ENCODE results near the gene PDLIM3. TPM values are rescaled to one million over a fixed set of nuclear protein-coding genes. Genes with fewer than 3 reads are reported as not detected.

Gene PDLIM3
- total RNA-seq, 1 donor from 2014 or later, result 308 TPM

DNA sequence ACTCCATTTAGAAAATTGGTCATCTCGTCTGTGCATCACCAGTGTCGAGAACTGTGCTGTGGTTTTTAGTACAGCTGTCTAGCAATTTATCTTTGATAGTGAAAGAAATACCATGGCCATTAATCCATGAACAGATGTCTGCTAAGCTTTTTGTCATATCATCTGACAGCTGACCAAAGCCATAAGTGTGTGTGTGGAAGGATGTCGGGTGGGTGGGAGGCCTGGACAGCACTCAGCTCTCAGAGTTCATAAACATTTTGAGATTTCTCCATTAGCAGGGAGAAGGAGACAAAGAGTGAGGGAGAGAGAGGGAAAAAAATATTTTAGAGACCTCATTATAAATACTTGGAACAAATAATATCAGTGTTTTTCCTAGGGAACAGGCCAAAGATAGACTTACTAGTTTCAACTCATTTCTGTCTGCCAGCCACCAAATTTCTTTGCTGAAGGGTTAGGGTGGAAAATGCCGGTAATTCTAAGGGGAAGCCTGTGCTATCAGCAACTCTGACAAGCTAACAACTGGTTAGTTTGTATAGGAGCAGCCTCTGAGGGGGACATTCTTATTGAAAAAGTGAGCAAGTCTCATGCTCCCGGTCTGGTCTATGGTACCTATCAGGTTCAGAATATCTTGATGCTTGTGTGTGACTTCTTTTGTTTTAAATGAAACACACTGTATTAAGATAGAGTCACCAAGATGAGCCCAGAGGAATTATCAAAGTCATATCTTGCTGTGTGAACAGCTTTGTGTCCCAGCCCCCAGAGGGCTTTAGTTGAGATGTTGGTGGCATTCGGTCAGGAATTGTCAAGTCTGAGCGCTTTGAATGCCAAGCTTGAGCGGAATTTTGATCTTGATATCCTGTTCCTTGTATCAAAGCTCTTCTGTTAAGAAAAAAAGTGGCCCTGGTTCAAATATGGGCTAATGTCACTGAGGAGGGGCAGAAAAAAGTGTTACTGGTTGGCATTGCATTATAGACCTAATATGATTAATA, 41.9 kb upstream of the PDLIM3 start:
- peaks cover 13% of the 10 kb centered on the region for H3K4me1 ChIP-seq
- H3K27ac ChIP-seq (replicated peaks), result peak overlapping the region; percentile 47
- TF ChIP-seq CTCF (IDR thresholded peaks at IDR 0.05; ENCODE audit: borderline replicate concordance), result no peak
- no peaks in the 10 kb centered on the region for H3K9me3 ChIP-seq (replicated peaks)
- no peaks in the 10 kb centered on the region for H3K27me3 ChIP-seq (ENCODE audit: low read depth)
- no peak overlapping the region for H3K4me3 ChIP-seq
- no peaks in the 10 kb centered on the region for H3K36me3 ChIP-seq
- no peak for DNase-seq
- intact Hi-C loops (cut with micrococcal nuclease), result no loop called here

GRCh38 chr4:185576314-185576961, 41.1 kb upstream of the PDLIM3 start:
- Histone ChIP-seq H3K4me1 (peaks cover 13% of the 10 kb centered on the region), H3K36me3 (no peaks in the 10 kb centered on the region), H3K27me3 (ENCODE audit: low read depth) (no peaks in the 10 kb centered on the region), H3K9me3 (replicated peaks) (no peaks in the 10 kb centered on the region), H3K27ac (replicated peaks) (peak overlapping the region; percentile 47), H3K4me3 (no peak overlapping the region)
- intact Hi-C loops (cut with micrococcal nuclease), result no loop called here
- no peak for TF ChIP-seq CTCF (IDR thresholded peaks at IDR 0.05; ENCODE audit: borderline replicate concordance)
- DNase-seq, result no peak

GRCh38 chr4:185573651-185574199, 38.4 kb upstream of the PDLIM3 start:
- intact Hi-C loops (cut with micrococcal nuclease), result no loop called here
- no peak for DNase-seq

GRCh38 chr4:185570727-185571126, 35.4 kb upstream of the PDLIM3 start:
- H3K9me3 ChIP-seq (replicated peaks), result no peaks in the 10 kb centered on the region
- DNase-seq, result no peak
- intact Hi-C loops (cut with micrococcal nuclease), result no loop called here
- no peaks in the 10 kb centered on the region for H3K27me3 ChIP-seq (ENCODE audit: low read depth)
- peak overlapping the region; percentile 93 for H3K27ac ChIP-seq (replicated peaks)
- H3K4me1 ChIP-seq, result peaks cover 52% of the 10 kb centered on the region
- H3K36me3 ChIP-seq, result no peaks in the 10 kb centered on the region
- no peak for TF ChIP-seq CTCF (IDR thresholded peaks at IDR 0.05; ENCODE audit: borderline replicate concordance)
- H3K4me3 ChIP-seq, result no peak overlapping the region

More at GRCh38 chr4:185573651-185574199, 38.4 kb upstream of the PDLIM3 start:
- Histone ChIP-seq H3K9me3 (replicated peaks) (no peaks in the 10 kb centered on the region), H3K4me1 (peaks cover 27% of the 10 kb centered on the region), H3K36me3 (no peaks in the 10 kb centered on the region), H3K27ac (replicated peaks) (no peak overlapping the region), H3K27me3 (ENCODE audit: low read depth) (no peaks in the 10 kb centered on the region), H3K4me3 (no peak overlapping the region)
- TF ChIP-seq CTCF (IDR thresholded peaks at IDR 0.05; ENCODE audit: borderline replicate concordance), result no peak

All from left ventricle myocardium inferior (tissue), 1 donor.